Endodermal cell (in vitro differentiated cells): ENCODE results near the gene RGS19. TPM values are rescaled to one million over a fixed set of nuclear protein-coding genes. Genes with fewer than 3 reads are reported as not detected.

ENCODE experiments used
- DNase-seq: peaks from one replicate; pipeline ENCODE4 v3.0.0-alpha.2; 2017
- H3K27ac ChIP-seq: 2 replicates; pipeline ENCODE4 v1.5.1; 2013; ENCODE audit warnings: mild to moderate bottlenecking, low read depth, low read length, moderate library complexity
- H3K27me3 ChIP-seq: 2 replicates; pipeline ENCODE4 v1.6.1; 2013; ENCODE audit warnings: mild to moderate bottlenecking, low read length, moderate library complexity; ENCODE audit not compliant: insufficient read depth, control insufficient read depth, poor library complexity, severe bottlenecking
- H3K36me3 ChIP-seq: 2 replicates; pipeline ENCODE4 v1.7.0; 2013; ENCODE audit warnings: mild to moderate bottlenecking, low read length, moderate library complexity; ENCODE audit not compliant: control insufficient read depth, insufficient read depth
- H3K4me1 ChIP-seq: one replicate; pipeline ENCODE4 v1.7.0; 2013; ENCODE audit warnings: low read length; ENCODE audit not compliant: control insufficient read depth, insufficient read depth
- H3K4me3 ChIP-seq: 2 replicates; pipeline ENCODE4 v1.5.1; 2013; ENCODE audit warnings: mild to moderate bottlenecking, low read length, moderate library complexity
- H3K9ac ChIP-seq: 2 replicates; pipeline ENCODE4 v1.6.1; 2013; ENCODE audit warnings: mild to moderate bottlenecking, low read length, moderate library complexity; ENCODE audit not compliant: poor library complexity, severe bottlenecking; ENCODE audit errors: extremely low read depth
- H3K9me3 ChIP-seq: 2 replicates; pipeline ENCODE4 v1.6.1; 2013; ENCODE audit warnings: mild to moderate bottlenecking, low read length, moderate library complexity; ENCODE audit not compliant: control insufficient read depth
- H3K27ac Mint-ChIP-seq: 2 replicates; pipeline ENCODE4 v1.8.0; 2020; ENCODE audit warnings: mixed read lengths
- H3K27me3 Mint-ChIP-seq: 2 replicates; pipeline ENCODE4 v1.8.0; 2021; ENCODE audit warnings: mild to moderate bottlenecking, mixed read lengths; ENCODE audit not compliant: insufficient read depth
- H3K36me3 Mint-ChIP-seq: 2 replicates; pipeline ENCODE4 v1.8.0; 2020; ENCODE audit warnings: low read depth, mixed read lengths
- H3K4me1 Mint-ChIP-seq: 2 replicates; pipeline ENCODE4 v1.8.0; 2020; ENCODE audit warnings: mixed read lengths
- H3K4me3 Mint-ChIP-seq: 2 replicates; pipeline ENCODE4 v1.8.0; 2020; ENCODE audit warnings: mild to moderate bottlenecking, moderate library complexity, mixed read lengths
- H3K9me3 Mint-ChIP-seq: 2 replicates; pipeline ENCODE4 v1.8.0; 2020; ENCODE audit warnings: mild to moderate bottlenecking, mixed read lengths
- CTCF ChIP-seq: fragments of 200-600 bp; sonication (generic); conservative IDR thresholded peaks from 2 replicates; pipeline ENCODE4 v1.5.0; 2021; ENCODE audit warnings: antibody characterized with exemption, mild to moderate bottlenecking
- WGBS, 2 experiments: methylation state at CpG; one replicate each; pipeline versions ENCODE4 v1.1.5 to v1.1.7; 2013; ENCODE audit warnings: missing lambda C conversion rate in 2 of 2, mixed read lengths in 1 of 2; ENCODE audit not compliant: insufficient coverage in 1 of 2, insufficient read length in 1 of 2; 5-methylcytosine and 5-hydroxymethylcytosine counted together
- total RNA-seq, 2 donors: library from RNA; stranded (reverse); fragmentation: NEBNext Ultra II Directional in 1 of 2; extraction: Animal tissue kit (Norgen Biotek cat#: 25700) in 1 of 2; gene quantifications; 2 replicates in 1 of 2; 3 replicates in 1 of 2; pipeline ENCODE4 v1.2.1, GENCODE V29; 2021

Gene RGS19
- total RNA-seq, 2 donors from 2014 or later, result 14.6 to 15.8 TPM

GRCh38 chr20:64051033-64051452 lies 28.3 kb downstream of the RGS19 start:
- peaks cover 39% of the 10 kb centered on the region for H3K27me3 Mint-ChIP-seq
- WGBS, 2 experiments, result 93 to 97% methylated on average over 9 to 11 of the region's 11 CpGs
- Histone ChIP-seq H3K36me3 (no peaks in the 10 kb centered on the region), H3K27ac (no peak overlapping the region), H3K4me1 (peaks cover 20% of the 10 kb centered on the region), H3K9ac (no peak overlapping the region), H3K4me3 (no peak overlapping the region), H3K9me3 (no peaks in the 10 kb centered on the region), H3K27me3 (peaks cover 22% of the 10 kb centered on the region)
- no peaks in the 10 kb centered on the region for H3K9me3 Mint-ChIP-seq
- no peak for DNase-seq
- no peaks in the 10 kb centered on the region for H3K36me3 Mint-ChIP-seq
- no peak overlapping the region for H3K27ac Mint-ChIP-seq
- H3K4me3 Mint-ChIP-seq, result no peak overlapping the region
- peaks cover 18% of the 10 kb centered on the region for H3K4me1 Mint-ChIP-seq
- TF ChIP-seq CTCF, result no peak

GRCh38 chr20:64050261-64051032 lies 28.9 kb downstream of the RGS19 start:
- Mint-ChIP-seq H3K4me3 (no peak overlapping the region), H3K27me3 (peaks cover 44% of the 10 kb centered on the region), H3K9me3 (no peaks in the 10 kb centered on the region), H3K4me1 (peaks cover 24% of the 10 kb centered on the region), H3K27ac (no peak overlapping the region), H3K36me3 (no peaks in the 10 kb centered on the region)
- Histone ChIP-seq H3K36me3 (no peaks in the 10 kb centered on the region), H3K27ac (no peak overlapping the region), H3K9me3 (no peaks in the 10 kb centered on the region), H3K4me3 (no peak overlapping the region), H3K9ac (no peak overlapping the region), H3K27me3 (peaks cover 22% of the 10 kb centered on the region), H3K4me1 (peaks cover 21% of the 10 kb centered on the region)
- WGBS, 2 experiments, result 89 to 92% methylated on average over 15 to 23 of the region's 23 CpGs
- TF ChIP-seq CTCF, result no peak
- DNase-seq, result peak; percentile 73

GRCh38 chr20:64049878-64050260 lies 29.4 kb downstream of the RGS19 start:
- peaks cover 22% of the 10 kb centered on the region for H3K27me3 ChIP-seq
- H3K4me3 Mint-ChIP-seq, result peak overlapping the region; percentile 42
- no peak overlapping the region for H3K27ac ChIP-seq
- H3K9me3 ChIP-seq, result no peaks in the 10 kb centered on the region
- H3K9ac ChIP-seq, result no peak overlapping the region
- no peak overlapping the region for H3K4me3 ChIP-seq
- peaks cover 26% of the 10 kb centered on the region for H3K4me1 ChIP-seq
- H3K27ac Mint-ChIP-seq, result no peak overlapping the region
- no peak for TF ChIP-seq CTCF
- peaks cover 46% of the 10 kb centered on the region for H3K27me3 Mint-ChIP-seq
- H3K36me3 Mint-ChIP-seq, result no peaks in the 10 kb centered on the region
- H3K4me1 Mint-ChIP-seq, result peaks cover 26% of the 10 kb centered on the region
- DNase-seq, result no peak
- 50 to 89% methylated on average over 3 to 16 of the region's 16 CpGs for WGBS, 2 experiments
- no peaks in the 10 kb centered on the region for H3K36me3 ChIP-seq
- no peaks in the 10 kb centered on the region for H3K9me3 Mint-ChIP-seq
